WTC11 (cell line): Measurements from ENCODE around the gene CD2AP. TPM values are rescaled to one million over a fixed set of nuclear protein-coding genes. Genes with fewer than 3 reads are reported as not detected.

Experiments
- ATAC-seq: fragments of 200-7000 bp; cut with Tn5 transposase; 2 replicates; pipeline ENCODE4 v1.10.0; 2021; ENCODE audit warnings: mild to moderate bottlenecking, moderate library complexity
- CTCF ChIA-PET: fragments of 300-600 bp; sonication (Branson Sonifier 250); formaldehyde crosslinking; loops from one replicate; lab custom pipeline; 2021; ENCODE audit warnings: antibody characterized with exemption; lab: Charles Lee
- POLR2A ChIA-PET: fragments of 350-600 bp; sonication (Branson Sonifier 250); formaldehyde crosslinking; loops from one replicate; lab custom pipeline; 2021; ENCODE audit warnings: antibody characterized with exemption; lab: Charles Lee
- DNase-seq: peaks from one replicate; pipeline ENCODE4 v3.0.0; 2021; ENCODE audit warnings: low spot score
- H3K27ac Mint-ChIP-seq: 2 replicates; pipeline ENCODE4 v1.8.0; 2021; ENCODE audit warnings: mixed read lengths
- H3K27me3 Mint-ChIP-seq: 2 replicates; pipeline ENCODE4 v1.8.0; 2021; ENCODE audit warnings: low read depth, mild to moderate bottlenecking, moderate library complexity, mixed read lengths
- H3K36me3 Mint-ChIP-seq: 2 replicates; pipeline ENCODE4 v1.8.0; 2021; ENCODE audit warnings: mixed read lengths
- H3K4me1 Mint-ChIP-seq: 2 replicates; pipeline ENCODE4 v1.8.0; 2022; ENCODE audit warnings: mixed read lengths
- H3K4me3 Mint-ChIP-seq: 2 replicates; pipeline ENCODE4 v1.8.0; 2021; ENCODE audit warnings: mild to moderate bottlenecking, moderate library complexity, mixed read lengths
- H3K9me3 Mint-ChIP-seq: 2 replicates; pipeline ENCODE4 v1.8.0; 2021; ENCODE audit warnings: mixed read lengths
- CREM ChIP-seq: sonication (generic); formaldehyde crosslinking; IDR thresholded peaks from 2 replicates; pipeline ENCODE4 v1.8.1; 2022; ENCODE audit warnings: mild to moderate bottlenecking, missing genetic modification reagents, moderate library complexity
- CTCF ChIP-seq: fragments of 200-600 bp; IDR thresholded peaks from 2 replicates; pipeline ENCODE4 v1.8.0; 2022; ENCODE audit warnings: antibody characterized with exemption
- ETV6 ChIP-seq: sonication (generic); formaldehyde crosslinking; IDR thresholded peaks from 2 replicates; pipeline ENCODE4 v1.8.1; 2022; ENCODE audit warnings: mild to moderate bottlenecking, missing genetic modification reagents
- FOXJ3 ChIP-seq: sonication (generic); formaldehyde crosslinking; IDR thresholded peaks from 2 replicates; pipeline ENCODE4 v1.9.0; 2021; ENCODE audit warnings: missing genetic modification reagents, mild to moderate bottlenecking, borderline replicate concordance
- FOXK1 ChIP-seq: sonication (generic); formaldehyde crosslinking; IDR thresholded peaks from 2 replicates; pipeline ENCODE4 v1.8.0; 2022; ENCODE audit warnings: mild to moderate bottlenecking, moderate library complexity, missing genetic modification reagents
- GRHL2 ChIP-seq: fragments of 250-450 bp; sonication (Bioruptor Pico); IDR thresholded peaks from 2 replicates; pipeline ENCODE4 v1.8.0; 2022; ENCODE audit warnings: mild to moderate bottlenecking, moderate library complexity; ENCODE audit not compliant: insufficient replicate concordance, severe bottlenecking
- GTF2I ChIP-seq: fragments of 250-450 bp; sonication (Bioruptor Pico); conservative IDR thresholded peaks from 2 replicates; pipeline ENCODE4 v1.4.0; 2021; ENCODE audit warnings: mild to moderate bottlenecking
- HMGA2 ChIP-seq: fragments of 250-450 bp; sonication (Bioruptor Pico); IDR thresholded peaks from 2 replicates; pipeline ENCODE4 v1.4.0; 2021; ENCODE audit warnings: mild to moderate bottlenecking, moderate library complexity
- IRF2 ChIP-seq: sonication (generic); formaldehyde crosslinking; IDR thresholded peaks from 2 replicates; pipeline ENCODE4 v1.8.0; 2022; ENCODE audit warnings: low read depth, missing genetic modification reagents, borderline replicate concordance
- KAT7 ChIP-seq: sonication (generic); formaldehyde crosslinking; IDR thresholded peaks from 2 replicates; pipeline ENCODE4 v1.8.1; 2023; ENCODE audit warnings: missing genetic modification reagents, mild to moderate bottlenecking, borderline replicate concordance
- MAX ChIP-seq: sonication (generic); formaldehyde crosslinking; IDR thresholded peaks from 2 replicates; pipeline ENCODE4 v1.8.0; 2022; ENCODE audit warnings: mild to moderate bottlenecking, missing genetic modification reagents
- MLX ChIP-seq: sonication (generic); formaldehyde crosslinking; IDR thresholded peaks from 2 replicates; pipeline ENCODE4 v1.8.1; 2023; ENCODE audit warnings: mild to moderate bottlenecking, missing genetic modification reagents, moderate library complexity
- MXD4 ChIP-seq: fragments of 250-450 bp; sonication (Bioruptor Pico); IDR thresholded peaks from 2 replicates; pipeline ENCODE4 v1.8.0; 2021; ENCODE audit warnings: mild to moderate bottlenecking, moderate library complexity, borderline replicate concordance
- NFATC4 ChIP-seq: fragments of 250-450 bp; sonication (Bioruptor Pico); IDR thresholded peaks from 2 replicates; pipeline ENCODE4 v1.9.0; 2021; ENCODE audit warnings: mild to moderate bottlenecking
- NFYB ChIP-seq: sonication (generic); formaldehyde crosslinking; conservative IDR thresholded peaks from 2 replicates; pipeline ENCODE4 v1.8.0; 2022; ENCODE audit warnings: low read depth, missing genetic modification reagents
- NR2C2 ChIP-seq: sonication (generic); formaldehyde crosslinking; IDR thresholded peaks from 2 replicates; pipeline ENCODE4 v1.8.0; 2022; ENCODE audit warnings: mild to moderate bottlenecking, missing genetic modification reagents
- NR3C1 ChIP-seq: sonication (generic); formaldehyde crosslinking; conservative IDR thresholded peaks from 2 replicates; pipeline ENCODE4 v1.8.1; 2023; ENCODE audit warnings: low read depth, mild to moderate bottlenecking, missing genetic modification reagents
- PRRX2 ChIP-seq: fragments of 250-450 bp; sonication (Bioruptor Pico); IDR thresholded peaks from 2 replicates; pipeline ENCODE4 v1.8.0; 2021; ENCODE audit warnings: mild to moderate bottlenecking
- TEAD1 ChIP-seq: sonication (generic); formaldehyde crosslinking; IDR thresholded peaks from 2 replicates; pipeline ENCODE4 v1.8.0; 2022; ENCODE audit warnings: mild to moderate bottlenecking, missing genetic modification reagents
- TEAD4 ChIP-seq: sonication (generic); formaldehyde crosslinking; IDR thresholded peaks from 2 replicates; pipeline ENCODE4 v1.8.0; 2022; ENCODE audit warnings: mild to moderate bottlenecking, missing genetic modification reagents
- TP53 ChIP-seq: sonication (generic); formaldehyde crosslinking; IDR thresholded peaks from 2 replicates; pipeline ENCODE4 v1.8.1; 2023; ENCODE audit warnings: mild to moderate bottlenecking, missing genetic modification reagents
- ZNF423 ChIP-seq: fragments of 250-450 bp; sonication (Bioruptor Pico); IDR thresholded peaks from 2 replicates; pipeline ENCODE4 v2.1.2; 2022; ENCODE audit warnings: mild to moderate bottlenecking, moderate library complexity
- ZSCAN18 ChIP-seq: fragments of 250-450 bp; sonication (Bioruptor Pico); IDR thresholded peaks from 2 replicates; pipeline ENCODE4 v2.1.2; 2022; ENCODE audit warnings: mild to moderate bottlenecking, moderate library complexity
- total RNA-seq: library from RNA; stranded (reverse); gene quantifications from 3 replicates; pipeline ENCODE4 v1.2.3, GENCODE V29; 2021
- TF ChIP-seq, protein P1 (sequence below): fragments of 250-450 bp; sonication (Bioruptor Pico); IDR thresholded peaks from 2 replicates; pipeline ENCODE4 v1.9.0; 2021; ENCODE audit warnings: mild to moderate bottlenecking
- TF ChIP-seq, protein P2 (sequence below): sonication (generic); formaldehyde crosslinking; IDR thresholded peaks from 2 replicates; pipeline ENCODE4 v1.8.0; 2022; ENCODE audit warnings: mild to moderate bottlenecking, missing genetic modification reagents
- TF ChIP-seq, protein P3 (sequence below): sonication (generic); formaldehyde crosslinking; IDR thresholded peaks from 2 replicates; pipeline ENCODE4 v1.8.0; 2023; ENCODE audit warnings: missing genetic modification reagents
- TF ChIP-seq, protein P4 (sequence below): sonication (generic); formaldehyde crosslinking; IDR thresholded peaks from 2 replicates; pipeline ENCODE4 v1.8.1; 2022; ENCODE audit warnings: mild to moderate bottlenecking, moderate library complexity, missing genetic modification reagents
- TF ChIP-seq, protein P5 (sequence below): sonication (generic); formaldehyde crosslinking; IDR thresholded peaks from 2 replicates; pipeline ENCODE4 v1.8.0; 2022; ENCODE audit warnings: mild to moderate bottlenecking, missing genetic modification reagents

CD2AP gene
- total RNA-seq, 1 experiment from 2014 or later, result 77.0 TPM

DNA sequence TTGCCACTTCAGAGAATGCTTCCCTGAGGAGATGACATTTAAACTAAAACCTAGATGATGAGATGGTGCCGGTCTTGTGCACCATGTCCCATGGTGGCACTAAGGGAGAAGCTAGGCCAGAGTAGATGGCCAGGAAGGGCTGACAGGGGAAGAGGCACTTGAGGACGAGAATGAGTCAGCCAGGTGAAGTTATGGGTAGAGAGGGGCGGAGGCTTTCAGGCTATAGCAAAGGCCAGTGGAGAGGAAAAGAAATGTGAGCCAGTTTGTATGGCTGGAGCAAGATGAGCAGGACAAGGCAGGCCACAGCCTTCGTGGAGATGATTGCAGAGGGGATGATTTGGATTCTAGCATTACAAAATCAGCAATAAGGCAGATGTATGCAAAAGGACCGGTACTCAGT is 176.1 kb downstream of the CD2AP start:
- Mint-ChIP-seq H3K4me1 (peaks cover 8% of the 10 kb centered on the region), H3K27ac (no peak overlapping the region), H3K9me3 (no peaks in the 10 kb centered on the region), H3K4me3 (no peak overlapping the region), H3K36me3 (no peaks in the 10 kb centered on the region), H3K27me3 (no peaks in the 10 kb centered on the region)
- DNase-seq, result no peak
- no peak for ATAC-seq
- POLR2A ChIA-PET, result no interaction called here
- TF ChIP-seq, protein P1, sequence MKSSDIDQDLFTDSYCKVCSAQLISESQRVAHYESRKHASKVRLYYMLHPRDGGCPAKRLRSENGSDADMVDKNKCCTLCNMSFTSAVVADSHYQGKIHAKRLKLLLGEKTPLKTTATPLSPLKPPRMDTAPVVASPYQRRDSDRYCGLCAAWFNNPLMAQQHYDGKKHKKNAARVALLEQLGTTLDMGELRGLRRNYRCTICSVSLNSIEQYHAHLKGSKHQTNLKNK (CRISPR knock-in tag), result no peak
- TF ChIP-seq HMGA2 (CRISPR knock-in tag) (no peak), NFYB (CRISPR knock-in tag) (no peak), FOXK1 (CRISPR knock-in tag) (no peak), PRRX2 (CRISPR knock-in tag) (no peak), TP53 (no peak), CTCF (no peak), TEAD1 (no peak), KAT7 (CRISPR knock-in tag) (no peak), ZSCAN18 (CRISPR knock-in tag) (no peak), NR2C2 (no peak), NR3C1 (no peak), MLX (CRISPR knock-in tag) (no peak), MXD4 (no peak)
- TF ChIP-seq, protein P2, sequence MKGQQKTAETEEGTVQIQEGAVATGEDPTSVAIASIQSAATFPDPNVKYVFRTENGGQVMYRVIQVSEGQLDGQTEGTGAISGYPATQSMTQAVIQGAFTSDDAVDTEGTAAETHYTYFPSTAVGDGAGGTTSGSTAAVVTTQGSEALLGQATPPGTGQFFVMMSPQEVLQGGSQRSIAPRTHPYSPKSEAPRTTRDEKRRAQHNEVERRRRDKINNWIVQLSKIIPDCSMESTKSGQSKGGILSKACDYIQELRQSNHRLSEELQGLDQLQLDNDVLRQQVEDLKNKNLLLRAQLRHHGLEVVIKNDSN (CRISPR knock-in tag), result no peak
- CTCF ChIA-PET, result no interaction called here

GRCh38 chr6:47654255-47654654 is 176.7 kb downstream of the CD2AP start:
- ChIA-PET CTCF (no interaction called here), POLR2A (no interaction called here)
- Mint-ChIP-seq H3K36me3 (no peaks in the 10 kb centered on the region), H3K27ac (no peak overlapping the region), H3K4me1 (peaks cover 8% of the 10 kb centered on the region), H3K4me3 (no peak overlapping the region), H3K9me3 (no peaks in the 10 kb centered on the region), H3K27me3 (no peaks in the 10 kb centered on the region)
- DNase-seq, result no peak
- no peak for ATAC-seq
- TF ChIP-seq MAX (CRISPR knock-in tag) (no peak), IRF2 (CRISPR knock-in tag) (no peak), MXD4 (no peak), GTF2I (CRISPR knock-in tag) (no peak), HMGA2 (CRISPR knock-in tag) (no peak), ZNF423 (CRISPR knock-in tag) (no peak), GRHL2 (no peak), FOXJ3 (no peak), CREM (CRISPR knock-in tag) (no peak), ETV6 (CRISPR knock-in tag) (no peak), NFATC4 (no peak), TEAD4 (no peak)
- TF ChIP-seq, protein P3, sequence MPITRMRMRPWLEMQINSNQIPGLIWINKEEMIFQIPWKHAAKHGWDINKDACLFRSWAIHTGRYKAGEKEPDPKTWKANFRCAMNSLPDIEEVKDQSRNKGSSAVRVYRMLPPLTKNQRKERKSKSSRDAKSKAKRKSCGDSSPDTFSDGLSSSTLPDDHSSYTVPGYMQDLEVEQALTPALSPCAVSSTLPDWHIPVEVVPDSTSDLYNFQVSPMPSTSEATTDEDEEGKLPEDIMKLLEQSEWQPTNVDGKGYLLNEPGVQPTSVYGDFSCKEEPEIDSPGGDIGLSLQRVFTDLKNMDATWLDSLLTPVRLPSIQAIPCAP (CRISPR knock-in tag), result no peak
- TF ChIP-seq, protein P4, sequence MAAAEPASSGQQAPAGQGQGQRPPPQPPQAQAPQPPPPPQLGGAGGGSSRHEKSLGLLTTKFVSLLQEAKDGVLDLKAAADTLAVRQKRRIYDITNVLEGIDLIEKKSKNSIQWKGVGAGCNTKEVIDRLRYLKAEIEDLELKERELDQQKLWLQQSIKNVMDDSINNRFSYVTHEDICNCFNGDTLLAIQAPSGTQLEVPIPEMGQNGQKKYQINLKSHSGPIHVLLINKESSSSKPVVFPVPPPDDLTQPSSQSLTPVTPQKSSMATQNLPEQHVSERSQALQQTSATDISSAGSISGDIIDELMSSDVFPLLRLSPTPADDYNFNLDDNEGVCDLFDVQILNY (CRISPR knock-in tag), result no peak
- TF ChIP-seq, protein P5, sequence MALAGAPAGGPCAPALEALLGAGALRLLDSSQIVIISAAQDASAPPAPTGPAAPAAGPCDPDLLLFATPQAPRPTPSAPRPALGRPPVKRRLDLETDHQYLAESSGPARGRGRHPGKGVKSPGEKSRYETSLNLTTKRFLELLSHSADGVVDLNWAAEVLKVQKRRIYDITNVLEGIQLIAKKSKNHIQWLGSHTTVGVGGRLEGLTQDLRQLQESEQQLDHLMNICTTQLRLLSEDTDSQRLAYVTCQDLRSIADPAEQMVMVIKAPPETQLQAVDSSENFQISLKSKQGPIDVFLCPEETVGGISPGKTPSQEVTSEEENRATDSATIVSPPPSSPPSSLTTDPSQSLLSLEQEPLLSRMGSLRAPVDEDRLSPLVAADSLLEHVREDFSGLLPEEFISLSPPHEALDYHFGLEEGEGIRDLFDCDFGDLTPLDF (CRISPR knock-in tag), result no peak
- TF ChIP-seq, protein P2 (CRISPR knock-in tag), result no peak
